Measurements from ENCODE around the gene TRPC4AP.
"Not testable (repeated sequence)": the region's sequence is repeated elsewhere in the genome, so short reads cannot be mapped to it uniquely, and the experiment has no call there.

The TRPC4AP gene

DNA sequence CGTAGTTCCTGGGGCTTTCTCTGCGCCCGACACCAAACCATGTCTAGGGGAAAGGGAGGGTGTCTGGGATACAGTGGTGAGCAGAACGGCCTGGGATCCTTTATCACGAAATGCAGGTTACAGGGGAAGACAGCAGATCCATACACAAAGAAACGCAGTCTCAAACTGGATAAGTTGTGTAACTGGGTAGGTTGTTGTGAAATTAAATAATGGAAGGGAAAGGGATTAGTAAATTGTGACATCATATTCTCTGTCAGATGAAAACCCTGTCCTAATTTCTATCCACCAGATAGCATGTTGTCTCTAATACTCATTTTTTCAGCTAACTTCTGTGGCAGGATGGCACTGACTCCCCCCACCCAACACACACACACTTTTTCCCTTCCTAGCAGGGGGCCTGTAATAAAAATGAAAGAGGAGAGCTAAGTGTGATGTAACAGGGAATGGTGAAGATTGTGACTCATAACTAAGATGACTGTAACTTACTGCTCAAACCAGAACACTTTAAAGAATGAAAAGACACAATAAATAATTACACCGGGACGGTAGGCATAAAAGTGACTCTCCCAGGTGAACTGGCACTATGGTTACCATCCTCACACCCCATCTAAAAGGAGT is 769 bp upstream of the TRPC4AP start:
- DNase-seq, result peak; percentile 46

DNA sequence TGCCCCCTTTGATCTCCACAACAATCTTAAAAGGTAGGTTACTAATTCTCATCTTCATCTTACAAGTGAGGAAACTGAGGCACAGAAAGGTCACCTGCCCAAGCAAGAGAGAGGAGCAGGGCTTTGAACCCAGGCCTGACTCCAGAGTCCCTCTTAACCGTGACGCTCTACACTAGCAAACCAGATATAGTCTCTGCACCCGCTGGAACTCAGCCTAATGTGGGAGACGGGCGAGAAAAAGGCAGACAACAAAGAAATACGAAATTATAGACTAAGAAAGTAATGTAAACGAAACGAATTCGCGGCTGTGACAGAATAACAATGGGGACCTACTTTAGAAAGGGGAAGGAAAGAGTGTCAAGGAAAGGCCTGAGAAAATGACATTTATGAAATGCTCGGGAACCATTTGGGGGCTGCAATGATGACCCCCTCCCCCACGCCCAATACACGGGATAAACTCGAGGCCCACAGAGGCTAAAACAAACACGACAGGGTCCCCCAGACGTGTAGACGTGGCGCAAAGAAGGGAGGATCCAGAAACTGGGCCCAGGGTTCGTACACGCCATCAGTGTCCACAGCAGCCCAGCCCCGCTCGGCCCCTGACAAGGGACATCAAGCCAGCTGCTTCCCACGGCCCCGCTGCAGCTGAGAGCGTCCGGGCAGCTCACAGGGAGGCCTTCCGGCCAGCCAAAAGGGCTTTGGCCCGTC is 637 bp downstream of the TRPC4AP start:
- DNase-seq, result no peak

DNA sequence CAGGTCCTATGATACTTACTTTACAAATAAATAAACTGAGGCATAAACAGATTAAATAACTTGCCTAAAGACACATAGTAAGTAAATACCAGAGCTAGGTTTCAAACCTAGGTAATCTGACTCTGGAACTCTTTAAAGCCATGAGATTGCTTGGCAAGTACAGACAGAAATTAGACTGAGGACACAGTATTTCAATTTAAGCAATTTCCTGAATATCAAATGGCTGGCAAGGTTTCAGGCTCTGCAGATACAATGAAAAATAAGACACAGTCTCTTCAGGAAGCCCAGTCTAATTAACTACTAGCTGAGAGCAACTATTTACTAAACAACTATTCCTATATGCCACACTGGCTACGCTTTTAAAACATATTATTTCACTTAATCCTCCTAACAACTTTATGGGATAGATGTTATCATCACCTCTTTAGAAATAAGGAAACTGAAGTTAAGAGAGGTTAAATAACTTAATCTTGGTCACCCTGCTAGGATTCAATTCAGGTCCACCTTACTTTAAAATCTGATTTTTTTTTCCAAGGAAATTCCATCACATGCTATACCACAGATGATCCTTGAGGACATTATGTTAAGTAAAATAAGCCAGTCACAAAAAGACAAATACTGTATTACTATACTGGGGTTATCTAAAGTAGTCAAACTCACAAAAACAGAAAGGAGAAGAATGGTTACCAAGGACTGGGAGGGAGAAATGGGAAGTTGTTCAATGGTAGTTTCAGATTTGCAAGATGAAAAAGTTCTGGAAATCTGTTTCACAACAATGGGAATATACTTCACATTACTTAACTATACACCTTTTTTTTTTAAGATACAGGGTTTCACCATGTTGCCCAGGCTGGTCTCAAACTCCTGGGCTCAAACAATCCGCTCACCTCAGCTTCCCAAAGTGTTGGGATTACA is 4.1 kb downstream of the TRPC4AP start:
- no peak for DNase-seq

DNA sequence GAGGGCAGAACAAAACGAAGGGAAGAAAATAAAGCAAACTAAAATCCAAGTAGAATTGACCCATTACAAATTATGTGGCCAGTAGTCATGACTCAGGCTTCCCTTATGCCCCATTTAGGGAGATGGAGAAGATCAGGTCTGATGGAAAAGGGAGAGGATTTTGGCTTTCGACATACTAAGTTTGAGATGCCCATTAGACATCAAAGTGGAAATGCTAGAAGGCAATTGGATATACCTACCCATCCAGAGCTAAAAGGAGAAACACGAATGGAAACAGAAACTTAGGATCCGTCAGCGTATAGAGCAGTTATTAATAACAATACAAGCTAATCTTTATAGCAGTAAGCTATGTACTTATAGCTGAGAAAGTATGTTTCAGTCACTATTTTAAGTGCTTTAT is 4.8 kb downstream of the TRPC4AP start:
- no peak for DNase-seq

DNA sequence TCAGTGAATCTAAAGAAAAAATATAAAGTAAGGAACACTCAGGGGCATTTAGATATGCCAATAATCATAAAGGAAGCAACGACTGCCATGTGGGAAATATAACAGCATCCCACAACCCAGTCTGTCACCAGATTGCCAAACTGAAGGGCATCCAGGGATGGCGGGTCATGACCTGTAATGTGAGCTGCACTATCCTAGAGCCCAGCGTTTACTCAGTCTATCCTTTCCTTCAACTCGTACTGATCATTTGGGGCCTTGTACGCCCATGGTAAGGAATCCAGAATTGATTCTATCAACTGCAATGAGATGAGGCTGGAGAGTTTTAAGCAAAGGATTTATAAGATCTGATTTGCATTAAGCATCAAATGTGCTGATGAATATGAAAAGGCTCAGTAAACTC is 5.3 kb downstream of the TRPC4AP start:
- DNase-seq, result no peak

DNA sequence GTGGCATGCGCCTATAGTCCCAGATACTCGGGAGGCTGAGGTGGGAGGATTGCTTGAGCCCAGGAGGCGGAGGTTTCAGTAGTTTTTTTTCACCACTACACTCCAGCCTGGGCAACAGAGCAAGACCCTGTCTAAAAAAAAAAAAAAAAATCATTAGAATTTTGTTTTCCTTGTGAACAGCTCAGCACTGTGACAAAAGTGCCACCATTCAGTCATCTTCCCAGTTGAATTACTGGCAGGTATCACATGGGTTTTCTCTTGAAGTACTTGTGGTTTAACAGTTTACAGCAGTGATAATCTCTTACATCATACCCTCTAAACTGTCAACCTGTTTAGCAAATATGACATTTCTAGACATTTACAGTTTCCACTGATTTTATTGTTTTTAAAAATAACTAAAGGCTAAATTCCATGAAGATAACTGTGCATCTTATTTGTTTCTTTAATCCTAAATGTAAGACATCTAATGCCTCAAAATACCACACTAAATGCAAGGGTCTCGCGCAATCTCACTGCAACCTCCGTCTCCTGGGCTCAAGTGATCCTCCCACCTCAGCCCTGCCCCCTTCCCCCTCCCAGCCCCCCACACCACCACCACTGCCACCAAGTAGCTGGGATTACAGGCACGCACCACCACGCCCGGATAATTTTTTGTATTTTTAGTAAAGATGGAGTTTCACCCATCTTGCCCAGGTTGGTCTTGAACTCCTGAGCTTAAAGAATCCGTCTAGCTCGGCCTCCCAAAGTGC is 7.0 kb downstream of the TRPC4AP start:
- no peak for DNase-seq

DNA sequence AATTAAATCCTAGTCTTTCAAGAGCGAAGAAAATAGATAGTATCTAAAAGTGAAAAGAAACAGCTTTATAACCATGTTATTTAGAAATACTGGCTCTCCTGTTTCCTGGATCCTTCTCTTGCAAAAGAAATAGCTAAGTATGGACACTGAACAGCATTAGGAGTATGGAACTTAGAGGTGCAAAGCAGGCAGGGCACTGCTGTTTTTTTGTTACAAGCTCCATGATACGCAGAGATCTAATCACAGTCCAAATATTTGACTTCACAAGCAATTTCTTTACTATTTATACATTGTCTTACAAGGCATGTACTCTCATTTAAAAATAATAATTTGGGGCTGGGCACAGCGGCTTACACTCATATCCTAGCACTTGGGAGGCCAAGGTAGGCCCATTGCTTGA is 7.6 kb downstream of the TRPC4AP start:
- DNase-seq, result no peak

DNA sequence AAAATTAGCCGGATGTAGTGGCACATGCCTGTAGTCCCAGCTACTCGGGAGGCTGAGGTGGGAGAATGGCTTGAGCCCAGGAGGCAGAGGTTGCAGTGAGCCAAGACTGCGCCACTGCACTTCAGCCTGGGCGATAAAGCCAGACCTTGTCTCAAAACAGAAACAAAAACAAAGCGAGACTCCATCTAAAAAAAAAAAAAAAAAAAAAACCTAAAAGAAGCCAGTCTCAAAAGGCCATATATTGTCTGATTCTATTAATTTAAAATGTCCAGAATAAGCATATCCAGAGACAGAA is 12.3 kb downstream of the TRPC4AP start:
- DNase-seq, result not testable (repeated sequence)

DNA sequence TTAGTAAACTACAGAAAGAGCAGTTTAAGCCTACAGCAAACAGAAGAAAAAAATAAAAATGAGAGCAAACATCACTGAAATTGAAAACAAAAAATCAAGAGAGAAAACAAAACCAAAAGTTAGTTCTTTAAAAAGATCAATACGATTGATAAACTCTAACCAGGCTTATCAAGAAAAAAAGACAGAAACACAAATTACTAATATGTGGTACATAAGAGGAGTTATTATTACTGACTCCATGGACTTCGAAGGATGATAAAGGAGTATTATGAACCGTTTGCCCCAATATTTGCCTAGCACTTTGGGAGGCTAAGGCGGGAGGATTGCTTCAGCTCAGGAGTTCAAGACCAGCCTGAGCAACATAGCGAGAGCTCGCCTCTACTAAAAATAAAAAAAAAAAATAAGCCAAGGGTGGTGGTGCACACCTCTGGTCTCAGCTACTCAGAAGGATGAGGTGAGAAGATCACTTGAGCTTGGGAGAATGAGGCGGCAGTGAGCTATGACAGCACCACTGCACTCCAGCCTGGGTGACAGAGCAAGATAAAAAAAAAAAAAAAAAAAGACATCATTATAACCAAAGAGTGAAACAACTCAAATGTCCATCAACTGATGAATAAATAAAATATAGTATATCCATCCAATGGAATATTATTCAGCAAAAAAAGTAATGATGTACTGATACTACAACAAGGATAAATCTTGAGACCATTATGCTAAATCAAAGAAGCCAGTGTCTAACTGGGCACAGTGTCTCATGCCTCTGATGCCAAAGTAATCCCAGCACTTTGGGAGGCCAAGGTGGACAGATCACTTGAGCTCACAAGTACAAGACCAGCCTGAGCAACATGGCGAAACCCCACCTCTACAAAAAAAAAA is 12.9 kb downstream of the TRPC4AP start:
- no peak for DNase-seq

DNA sequence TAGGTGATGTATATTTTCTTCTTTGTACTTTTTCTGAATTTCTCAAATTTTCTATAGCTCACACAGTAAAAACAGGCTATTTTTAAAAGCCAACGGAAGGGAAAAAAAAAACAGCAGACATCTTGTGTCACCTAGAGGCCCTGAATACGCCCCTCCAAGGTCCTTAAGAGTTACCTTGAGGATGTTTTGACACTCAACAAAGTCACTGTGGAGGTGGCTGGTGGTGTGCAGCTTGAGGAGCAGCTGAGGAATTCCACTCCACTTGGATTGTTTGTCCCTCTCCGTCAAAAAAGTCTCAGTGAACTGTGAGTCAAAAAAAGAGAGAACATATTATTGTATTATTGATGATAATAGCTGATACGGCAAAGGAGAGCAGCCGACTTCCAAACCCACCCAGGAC is 14.7 kb downstream of the TRPC4AP start:
- no peak for DNase-seq

DNA sequence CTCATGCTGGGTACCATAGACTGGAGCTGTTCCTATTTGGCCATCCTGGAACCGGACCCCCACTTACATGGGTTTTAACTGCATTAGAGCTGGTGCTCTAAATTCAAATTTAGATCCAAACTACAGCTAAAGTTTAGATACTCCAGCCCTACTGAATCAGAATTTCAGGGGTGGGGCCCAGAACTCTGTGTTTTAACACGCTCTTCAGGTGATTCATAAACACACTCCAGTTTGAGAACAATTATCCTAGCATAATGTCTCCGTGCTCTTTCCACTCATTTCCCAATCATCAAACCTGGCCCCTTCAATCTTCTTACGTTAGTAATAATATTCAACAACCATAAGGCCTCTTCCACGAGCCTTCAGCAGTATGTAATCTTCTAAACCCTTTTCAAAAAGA is 15.3 kb downstream of the TRPC4AP start:
- no peak for DNase-seq

DNA sequence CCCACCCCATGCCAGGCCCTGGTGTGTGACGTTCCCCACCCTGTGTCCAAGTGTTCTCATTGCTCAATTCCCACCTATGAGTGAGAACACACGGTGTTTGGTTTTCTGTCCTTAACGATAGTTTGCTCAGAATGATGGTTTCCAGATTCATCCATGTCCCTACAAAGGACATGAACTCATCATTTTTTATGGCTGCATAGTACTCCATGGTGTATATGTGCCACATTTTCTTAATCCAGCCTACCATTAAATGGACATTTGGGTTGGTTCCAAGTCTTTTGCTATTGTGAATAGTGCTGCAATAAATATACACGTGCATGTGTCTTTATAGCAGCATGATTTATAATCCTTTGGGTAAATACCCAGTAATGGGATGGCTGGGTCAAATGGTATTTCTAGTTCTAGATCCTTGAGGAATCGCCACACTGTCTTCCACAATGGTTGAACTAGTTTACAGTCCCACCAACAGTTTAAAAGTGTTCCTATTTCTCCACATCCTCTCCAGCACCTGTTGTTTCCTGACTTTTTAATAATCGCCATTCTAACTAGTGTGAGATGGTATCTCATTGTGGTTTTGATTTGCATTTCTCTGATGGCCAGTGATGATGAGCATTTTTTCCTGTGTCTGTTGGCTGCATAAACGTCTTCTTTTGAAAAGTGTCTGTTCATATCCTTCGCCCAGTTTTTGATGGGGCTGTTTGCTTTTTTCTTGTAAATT is 21.0 kb downstream of the TRPC4AP start:
- not testable (repeated sequence) for DNase-seq

DNA sequence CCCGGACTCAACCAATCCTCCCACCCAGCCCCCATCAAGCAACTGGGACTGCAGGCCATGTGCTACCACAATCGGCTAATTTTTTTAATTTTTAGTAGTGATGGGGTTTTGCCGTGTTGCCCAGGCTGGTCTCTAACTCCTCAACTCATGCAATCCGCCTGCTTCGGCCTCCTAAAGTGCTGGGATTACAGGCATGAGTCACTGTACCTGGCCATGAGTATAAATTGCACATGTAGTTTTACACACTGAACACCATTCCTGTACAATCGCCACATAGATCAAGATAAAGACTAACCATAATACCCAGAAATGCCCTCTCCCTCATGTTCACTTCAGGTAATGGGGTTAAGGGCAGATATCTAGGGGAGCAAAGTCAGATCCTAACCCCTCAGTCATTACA is 26.4 kb downstream of the TRPC4AP start:
- no peak for DNase-seq

DNA sequence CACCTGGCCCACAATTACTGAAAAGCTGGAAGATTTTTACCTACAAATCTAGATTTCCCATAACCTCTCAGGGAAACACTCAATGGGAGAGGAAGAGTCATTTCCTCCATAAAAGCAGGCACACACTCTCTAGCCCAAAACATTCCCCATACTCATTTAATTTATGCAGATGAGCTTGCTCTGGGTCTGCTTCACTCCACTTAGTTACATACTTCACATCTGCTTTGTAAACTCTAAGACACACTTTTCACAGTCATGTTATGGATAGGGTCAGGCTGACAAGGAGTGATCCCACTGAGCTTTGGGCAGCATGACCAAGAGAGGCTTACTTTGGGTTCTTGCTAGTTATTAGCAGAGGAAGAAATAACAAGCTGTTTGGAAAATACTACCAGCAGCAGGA is 27.4 kb downstream of the TRPC4AP start:
- DNase-seq, result no peak

DNA sequence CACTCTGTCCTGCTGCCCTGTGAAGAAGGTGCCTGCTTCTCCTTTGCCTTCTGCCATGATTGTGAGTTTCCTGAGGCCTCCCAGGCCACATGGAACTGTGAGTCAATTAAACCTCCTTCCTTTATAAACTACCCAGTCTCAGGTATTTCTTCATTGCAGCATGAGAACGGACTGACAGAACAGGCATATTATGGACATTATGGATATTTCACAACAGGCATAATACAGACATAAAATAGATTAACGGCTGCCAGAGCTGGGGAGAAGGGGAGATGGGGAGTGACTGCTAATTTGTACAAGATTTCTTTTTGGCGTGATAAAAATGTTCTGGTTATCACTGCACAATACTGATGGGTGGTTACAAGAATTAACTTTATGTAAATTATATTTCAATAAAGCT is 29.4 kb downstream of the TRPC4AP start:
- no peak for DNase-seq

DNA sequence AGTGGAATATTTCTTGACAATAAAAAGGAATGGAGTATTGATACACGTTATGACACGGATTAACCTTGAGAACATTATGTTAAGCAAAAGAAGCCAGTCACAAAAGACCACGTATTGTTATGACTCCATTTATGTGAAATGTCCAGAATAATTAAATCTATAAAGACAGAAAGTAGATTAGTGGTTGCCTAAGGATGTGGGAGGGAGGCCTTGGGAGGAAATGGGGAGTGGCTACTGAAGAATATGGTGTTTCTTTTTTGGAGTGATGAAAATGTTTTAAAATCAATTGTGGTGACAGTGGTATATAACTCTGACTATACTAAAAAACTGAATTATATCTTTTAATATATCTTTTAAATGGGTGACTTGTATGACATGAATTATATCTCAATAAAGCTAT is 30.1 kb downstream of the TRPC4AP start:
- no peak for DNase-seq

DNA sequence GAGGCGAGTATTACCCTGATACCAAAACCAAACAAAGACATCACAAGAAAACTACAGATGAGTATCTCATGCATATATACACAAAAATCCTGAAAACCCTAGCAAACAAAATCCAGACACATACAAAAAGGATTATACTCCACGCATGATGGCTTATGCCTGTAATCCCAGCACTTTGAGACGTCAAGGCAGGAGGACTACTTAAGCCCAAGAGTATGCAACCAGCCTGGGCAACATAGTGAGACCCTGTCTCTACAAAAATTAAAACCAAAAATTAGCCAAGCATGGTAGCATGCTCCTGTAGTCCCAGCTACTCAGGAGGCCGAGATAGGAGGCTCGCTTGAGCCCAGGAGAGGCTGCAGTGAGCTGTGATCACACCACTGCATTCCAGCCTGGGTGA is 32.4 kb downstream of the TRPC4AP start:
- no peak for DNase-seq

DNA sequence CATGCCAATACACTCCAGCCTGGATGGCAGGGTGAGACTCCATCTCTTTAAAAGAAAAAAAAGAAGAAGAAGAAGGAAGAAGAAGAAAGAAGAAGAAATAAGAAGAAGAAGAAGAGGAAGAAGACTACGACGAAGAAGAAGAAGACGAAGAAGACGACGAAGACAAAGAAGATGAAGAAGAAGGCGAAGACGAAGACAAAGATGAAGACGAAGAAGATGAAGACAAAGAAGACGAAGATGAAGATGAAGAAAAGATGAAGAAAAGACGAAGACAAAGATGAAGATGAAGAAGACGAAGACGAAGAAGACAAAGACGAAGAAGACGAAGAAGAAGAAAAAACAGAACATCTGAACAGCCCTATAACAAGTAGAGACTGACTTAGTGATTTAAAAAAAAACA is 33.0 kb downstream of the TRPC4AP start:
- DNase-seq, result no peak

DNA sequence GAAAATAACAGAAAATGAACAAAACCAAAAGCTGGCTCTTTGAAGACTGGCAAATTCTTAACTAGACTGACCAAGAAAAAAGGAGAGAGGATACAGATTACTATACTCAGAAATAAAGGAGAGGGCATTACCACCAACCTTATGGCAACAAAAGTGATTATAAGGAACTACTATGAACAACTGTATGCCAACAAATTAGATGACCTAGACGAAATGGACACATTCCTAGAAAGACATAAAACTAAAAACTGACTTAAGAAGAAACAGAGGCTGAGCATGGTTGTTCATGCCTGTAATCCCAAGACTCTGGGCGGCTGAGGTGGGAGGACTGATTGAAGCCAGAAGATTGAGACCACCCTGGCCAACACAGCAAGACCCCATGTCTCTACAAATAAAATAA is 33.5 kb downstream of the TRPC4AP start:
- DNase-seq, result no peak

DNA sequence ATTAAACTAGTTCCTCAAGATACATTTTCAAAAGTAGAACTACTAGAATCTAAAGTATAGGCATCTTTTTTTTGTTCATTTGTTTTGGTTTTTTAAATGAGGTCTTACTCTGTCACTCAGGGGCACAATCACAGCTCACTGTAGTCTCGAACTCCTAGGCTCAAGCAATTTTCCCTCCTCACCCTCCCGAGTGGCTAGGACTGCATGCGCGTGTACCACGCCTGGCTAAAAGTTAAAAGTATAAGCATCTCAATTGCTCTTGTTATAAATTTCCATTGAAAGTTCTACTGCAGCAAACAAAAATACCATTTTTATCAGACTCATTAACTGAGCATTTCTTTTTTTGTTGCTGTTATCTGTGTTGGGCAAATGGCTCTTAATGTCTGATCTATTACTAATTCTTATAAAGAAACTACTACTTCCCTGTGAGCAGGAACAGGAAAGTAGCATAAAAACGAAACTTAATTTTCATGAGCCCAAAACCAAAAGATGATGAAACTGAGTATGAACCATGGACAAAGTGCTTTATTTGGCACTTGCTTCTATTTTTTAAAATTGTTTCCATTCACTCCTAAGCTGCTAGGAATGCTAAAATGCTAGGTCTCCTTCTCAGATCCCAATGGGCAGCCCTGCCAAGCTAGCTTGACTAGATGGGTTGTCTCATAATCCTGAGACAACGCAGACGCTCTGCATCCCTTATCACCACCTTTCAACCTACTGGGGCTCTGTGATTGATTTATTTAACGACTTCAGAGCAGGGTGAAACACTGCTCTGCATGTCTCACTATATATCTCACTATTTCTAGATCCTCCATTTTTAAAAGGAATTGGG is 36.9 kb downstream of the TRPC4AP start:
- no peak for DNase-seq

DNA sequence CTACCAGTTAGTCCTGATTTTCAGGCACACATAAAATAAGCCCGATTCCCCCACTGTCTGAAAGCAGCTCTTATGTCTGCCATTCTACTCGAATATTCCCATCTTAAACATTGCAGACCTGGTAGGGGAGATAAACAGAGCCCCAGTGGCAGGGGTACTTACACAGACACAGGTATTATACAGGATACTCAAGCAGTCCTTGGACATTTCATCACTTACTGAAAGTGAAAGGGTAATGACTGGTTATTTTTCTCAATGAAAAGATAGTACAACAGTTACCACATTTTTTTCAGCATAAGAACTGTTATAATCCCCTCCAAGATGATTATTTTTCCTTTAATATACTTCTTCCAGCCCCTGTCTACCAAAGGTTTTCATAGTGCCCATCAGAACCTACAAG is 37.8 kb downstream of the TRPC4AP start:
- no peak for DNase-seq

Measured in stimulated activated CD4-positive, alpha-beta T cell treated with anti-CD3 and anti-CD28 coated beads, Interleukin-1b, Interleukin-23, amount 100 ng/mL, for 48 hours (primary cell).